ENCODE data around the gene ALDH1L1. TPM values are rescaled to one million over a fixed set of nuclear protein-coding genes. Genes with fewer than 3 reads are reported as not detected.
A peak's percentile ranks its signal among the peaks of the same experiment; 100 is the strongest.

ALDH1L1 gene
- polyA plus RNA-seq, 3 donors: not detected

DNA sequence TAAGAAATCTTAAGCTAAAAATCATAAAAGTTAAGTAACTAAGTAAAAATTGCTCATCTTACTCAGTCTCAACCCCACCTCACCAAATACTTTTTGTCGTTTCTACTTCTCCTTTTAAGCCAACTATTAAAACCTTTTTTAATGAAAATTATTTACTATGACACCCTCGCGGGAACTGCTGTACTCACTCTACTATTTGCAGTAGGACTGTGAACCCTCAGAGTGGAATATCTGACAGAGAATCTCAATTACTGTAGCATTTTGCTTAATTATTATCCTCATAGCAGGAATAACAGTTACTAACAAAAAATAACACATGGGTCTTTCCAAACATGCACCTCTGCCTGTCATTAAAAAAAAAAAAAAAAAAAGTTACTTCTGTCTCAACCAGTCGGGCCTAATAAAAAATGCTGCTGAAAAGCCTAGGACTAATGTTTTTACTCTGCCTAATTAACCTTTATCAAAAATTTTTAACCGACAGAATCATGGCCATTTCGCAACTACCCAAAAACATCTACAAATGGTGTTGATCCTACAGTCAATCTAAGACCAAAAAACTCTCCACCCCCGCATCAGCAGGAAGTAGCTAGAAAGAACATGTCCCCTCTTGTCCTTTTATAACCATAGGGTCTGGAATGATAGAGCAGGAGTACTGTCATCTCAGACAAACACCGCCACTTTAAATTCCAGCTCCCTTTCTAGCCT lies 10.2 kb downstream of the ALDH1L1 start:
- H3K4me3 Mint-ChIP-seq: no peak overlapping the region
- H3K36me3 ChIP-seq (replicated peaks in 1 of 2; ENCODE audit: control insufficient read depth in 1 of 2, insufficient read depth in 2 of 2, low read length in 2 of 2): no peaks in the 10 kb centered on the region
- no peaks in the 10 kb centered on the region for H3K36me3 Mint-ChIP-seq
- TF ChIP-seq, protein P1, sequence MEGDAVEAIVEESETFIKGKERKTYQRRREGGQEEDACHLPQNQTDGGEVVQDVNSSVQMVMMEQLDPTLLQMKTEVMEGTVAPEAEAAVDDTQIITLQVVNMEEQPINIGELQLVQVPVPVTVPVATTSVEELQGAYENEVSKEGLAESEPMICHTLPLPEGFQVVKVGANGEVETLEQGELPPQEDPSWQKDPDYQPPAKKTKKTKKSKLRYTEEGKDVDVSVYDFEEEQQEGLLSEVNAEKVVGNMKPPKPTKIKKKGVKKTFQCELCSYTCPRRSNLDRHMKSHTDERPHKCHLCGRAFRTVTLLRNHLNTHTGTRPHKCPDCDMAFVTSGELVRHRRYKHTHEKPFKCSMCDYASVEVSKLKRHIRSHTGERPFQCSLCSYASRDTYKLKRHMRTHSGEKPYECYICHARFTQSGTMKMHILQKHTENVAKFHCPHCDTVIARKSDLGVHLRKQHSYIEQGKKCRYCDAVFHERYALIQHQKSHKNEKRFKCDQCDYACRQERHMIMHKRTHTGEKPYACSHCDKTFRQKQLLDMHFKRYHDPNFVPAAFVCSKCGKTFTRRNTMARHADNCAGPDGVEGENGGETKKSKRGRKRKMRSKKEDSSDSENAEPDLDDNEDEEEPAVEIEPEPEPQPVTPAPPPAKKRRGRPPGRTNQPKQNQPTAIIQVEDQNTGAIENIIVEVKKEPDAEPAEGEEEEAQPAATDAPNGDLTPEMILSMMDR (IDR thresholded peaks at IDR 0.05): no peak
- H3K9me3 Mint-ChIP-seq: peaks cover 0 to 7% (median 0%) of the 10 kb centered on the region in 7 donors
- H3K9ac ChIP-seq (ENCODE audit: insufficient read depth, low read length, poor library complexity, severe bottlenecking): no peak overlapping the region
- H3K79me2 ChIP-seq (ENCODE audit: insufficient read depth, low read length): no peaks in the 10 kb centered on the region
- intact Hi-C loops (cut with micrococcal nuclease): no loop called here
- H3K27ac Mint-ChIP-seq: peak overlapping the region in 1 of 7 donors; percentile 5
- no peak overlapping the region for H3K4me3 ChIP-seq (replicated peaks in 1 of 3; ENCODE audit: low read depth in 2 of 3, low read length in 3 of 3)
- H4K20me1 ChIP-seq (ENCODE audit: insufficient read depth, low read length): no peaks in the 10 kb centered on the region
- H3K4me1 ChIP-seq (ENCODE audit: control insufficient read depth in 1 of 2, insufficient read depth in 2 of 2, low read length in 2 of 2): no peaks in the 10 kb centered on the region
- no CpG with 5 or more reads among the region's 8 CpGs for WGBS (ENCODE audit: insufficient coverage)
- peaks cover 14 to 28% of the 10 kb centered on the region in 2 donors for H3K27me3 ChIP-seq (ENCODE audit: control insufficient read depth in 2 of 2, insufficient read depth in 2 of 2, low read length in 2 of 2)
- peaks cover 12 to 52% (median 22%) of the 10 kb centered on the region in 3 donors for H3K27me3 Mint-ChIP-seq (ENCODE audit: low read depth in 3 of 3)
- no peak overlapping the region for H2AFZ ChIP-seq (ENCODE audit: insufficient read depth, low read depth, low read length, poor library complexity, severe bottlenecking)
- no peak for DNase-seq
- H3K27ac ChIP-seq (ENCODE audit: low read depth in 1 of 2, low read length in 2 of 2): no peak overlapping the region
- H3K9me3 ChIP-seq (replicated peaks in 1 of 2; ENCODE audit: control insufficient read depth in 1 of 2, insufficient read depth in 1 of 2, low read length in 2 of 2): no peaks in the 10 kb centered on the region
- no peaks in the 10 kb centered on the region for H3K4me1 Mint-ChIP-seq
- H3K4me2 ChIP-seq (replicated peaks; ENCODE audit: extremely low read depth, low read length, poor library complexity, severe bottlenecking): no peak overlapping the region

DNA sequence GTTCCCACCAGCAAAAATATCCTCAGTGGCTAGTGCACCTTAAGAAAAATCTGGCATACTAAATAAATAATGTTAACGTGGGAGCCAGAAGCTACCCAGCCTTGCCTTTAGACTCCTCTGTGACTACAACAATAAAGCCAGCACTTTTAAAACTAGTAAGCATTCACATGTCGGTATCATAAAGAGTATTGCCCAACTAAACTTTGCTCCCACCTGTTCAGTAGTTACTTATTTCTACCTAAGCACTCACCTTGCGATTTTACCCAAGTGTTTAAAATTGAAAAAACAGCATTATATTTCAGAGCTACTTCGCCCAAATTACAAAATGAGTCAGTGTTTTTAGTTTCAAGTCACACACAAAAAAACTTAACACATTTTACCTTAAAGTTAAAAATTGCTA lies 12.8 kb downstream of the ALDH1L1 start:
- Histone ChIP-seq H2AFZ (ENCODE audit: insufficient read depth, low read depth, low read length, poor library complexity, severe bottlenecking) (no peak overlapping the region), H3K9me3 (replicated peaks in 1 of 2; ENCODE audit: control insufficient read depth in 1 of 2, insufficient read depth in 1 of 2, low read length in 2 of 2) (no peaks in the 10 kb centered on the region), H3K79me2 (ENCODE audit: insufficient read depth, low read length) (no peaks in the 10 kb centered on the region), H3K27ac (ENCODE audit: low read depth in 1 of 2, low read length in 2 of 2) (no peak overlapping the region), H3K4me3 (replicated peaks in 1 of 3; ENCODE audit: low read depth in 2 of 3, low read length in 3 of 3) (no peak overlapping the region), H3K9ac (ENCODE audit: insufficient read depth, low read length, poor library complexity, severe bottlenecking) (no peak overlapping the region), H3K27me3 (ENCODE audit: control insufficient read depth in 2 of 2, insufficient read depth in 2 of 2, low read length in 2 of 2) (peaks cover 12 to 28% of the 10 kb centered on the region in 2 donors), H3K4me2 (replicated peaks; ENCODE audit: extremely low read depth, low read length, poor library complexity, severe bottlenecking) (no peak overlapping the region), H3K4me1 (ENCODE audit: control insufficient read depth in 1 of 2, insufficient read depth in 2 of 2, low read length in 2 of 2) (no peaks in the 10 kb centered on the region), H4K20me1 (ENCODE audit: insufficient read depth, low read length) (no peaks in the 10 kb centered on the region), H3K36me3 (replicated peaks in 1 of 2; ENCODE audit: control insufficient read depth in 1 of 2, insufficient read depth in 2 of 2, low read length in 2 of 2) (no peaks in the 10 kb centered on the region)
- H3K27ac Mint-ChIP-seq: no peak overlapping the region
- intact Hi-C loops (cut with micrococcal nuclease): no loop called here
- H3K4me1 Mint-ChIP-seq: no peaks in the 10 kb centered on the region
- peaks cover 15 to 42% (median 20%) of the 10 kb centered on the region in 3 donors for H3K27me3 Mint-ChIP-seq (ENCODE audit: low read depth in 3 of 3)
- no peak overlapping the region for H3K4me3 Mint-ChIP-seq
- no peaks in the 10 kb centered on the region for H3K36me3 Mint-ChIP-seq
- peaks cover 0 to 7% (median 5%) of the 10 kb centered on the region in 7 donors for H3K9me3 Mint-ChIP-seq
- TF ChIP-seq, protein P1 (IDR thresholded peaks at IDR 0.05): no peak
- no peak for DNase-seq
- 100% methylated on average over 2 of the region's 4 CpGs for WGBS (ENCODE audit: insufficient coverage)
